SK-N-SH (cell line): ENCODE measurements around the gene ACACA. TPM values are rescaled to one million over a fixed set of nuclear protein-coding genes. Genes with fewer than 3 reads are reported as not detected.

Experiments used
- CTCF ChIA-PET: fragments of 300-600, 350-600 bp; formaldehyde crosslinking; extraction: SDS; loops from one replicate; lab custom pipeline; 2021; lab: Yijun Ruan, JAX
- POLR2A ChIA-PET: fragments of 350-600 bp; sonication (Branson Sonifier 250); formaldehyde crosslinking; extraction: SDS; loops from one replicate; lab custom pipeline; 2020; ENCODE audit warnings: antibody characterized with exemption, inconsistent platforms; lab: Yijun Ruan, JAX
- DNase-seq: peaks from one replicate; pipeline ENCODE4 v3.0.0; 2012
- H2AFZ ChIP-seq: fragments of 200-600 bp; sonication (generic); 2 replicates; pipeline ENCODE4 v1.8.1; 2016; ENCODE audit warnings: antibody characterized with exemption, mild to moderate bottlenecking, low read depth
- H3F3A ChIP-seq: fragments of 200-600 bp; sonication (generic); replicated peaks from 2 replicates; pipeline ENCODE3; 2016; ENCODE audit warnings: antibody characterized with exemption, mild to moderate bottlenecking; ENCODE audit not compliant: insufficient read depth
- H3K27ac ChIP-seq, 2 experiments: fragments of 200-500 bp in 1 of 2; fragments of 200-600 bp in 1 of 2; sonication (Bioruptor generic) in 1 of 2; sonication (generic), shearing (Covaris generic) in 1 of 2; 2 replicates each; pipeline versions ENCODE4 v1.5.1 to v1.6.1; 2014 to 2016; ENCODE audit warnings: low read depth in 2 of 2, inconsistent platforms in 1 of 2, low read length in 1 of 2, mild to moderate bottlenecking in 1 of 2, mixed read lengths in 1 of 2
- H3K27me3 ChIP-seq: fragments of 200-600 bp; sonication (generic), shearing (Covaris generic); 2 replicates; pipeline ENCODE4 v1.6.1; 2016; ENCODE audit warnings: mixed run types; ENCODE audit not compliant: insufficient read depth
- H3K36me3 ChIP-seq, 2 experiments: fragments of 200-500 bp in 1 of 2; fragments of 200-600 bp in 1 of 2; sonication (Bioruptor generic) in 1 of 2; sonication (generic) in 1 of 2; replicated peaks in 1 of 2; 2 replicates each; pipeline versions ENCODE3 to v1.5.1; 2014 to 2016; ENCODE audit warnings: low read length in 1 of 2, mild to moderate bottlenecking in 1 of 2; ENCODE audit not compliant: insufficient read depth in 2 of 2, control insufficient read depth in 1 of 2
- H3K4me1 ChIP-seq, 2 experiments: fragments of 200-500 bp in 1 of 2; fragments of 200-600 bp in 1 of 2; sonication (Bioruptor generic) in 1 of 2; sonication (generic), shearing (Covaris generic) in 1 of 2; 2 replicates each; pipeline versions ENCODE4 v1.5.1 to v1.6.1; 2014 to 2016; ENCODE audit warnings: low read depth in 1 of 2, low read length in 1 of 2, mixed run types in 1 of 2; ENCODE audit not compliant: insufficient read depth in 2 of 2, control insufficient read depth in 1 of 2
- H3K4me2 ChIP-seq: fragments of 200-600 bp; sonication (generic), shearing (Covaris generic); 2 replicates; pipeline ENCODE4 v1.6.1; 2017; ENCODE audit warnings: mixed run types
- H3K4me3 ChIP-seq, 2 experiments: fragments of 200-500 bp in 1 of 2; fragments of 200-600 bp in 1 of 2; sonication (Bioruptor generic) in 1 of 2; sonication (generic), shearing (Covaris generic) in 1 of 2; 2 replicates each; pipeline versions ENCODE4 v1.5.1 to v1.8.1; 2014 to 2016; ENCODE audit warnings: low read depth in 2 of 2, inconsistent platforms in 1 of 2, low read length in 1 of 2, mild to moderate bottlenecking in 1 of 2, mixed read lengths in 1 of 2, moderate library complexity in 1 of 2
- H3K79me2 ChIP-seq: fragments of 200-600 bp; sonication (generic); 2 replicates; pipeline ENCODE4 v1.8.1; 2017; ENCODE audit warnings: mild to moderate bottlenecking; ENCODE audit not compliant: insufficient read depth
- H3K9ac ChIP-seq: fragments of 200-600 bp; sonication (generic); 2 replicates; pipeline ENCODE4 v1.6.1; 2017; ENCODE audit warnings: mixed run types
- H3K9me2 ChIP-seq: fragments of 200-600 bp; sonication (generic); 2 replicates; pipeline ENCODE4 v1.6.1; 2017; ENCODE audit warnings: mixed run types
- H3K9me3 ChIP-seq: fragments of 200-600 bp; sonication (generic); 2 replicates; pipeline ENCODE4 v1.6.1; 2017; ENCODE audit warnings: mixed run types, mild to moderate bottlenecking, moderate library complexity
- H4K20me1 ChIP-seq: fragments of 200-600 bp; sonication (generic); 2 replicates; pipeline ENCODE4 v1.6.1; 2017; ENCODE audit warnings: mild to moderate bottlenecking, mixed run types; ENCODE audit not compliant: insufficient read depth
- EZH2phosphoT487 ChIP-seq: fragments of 200-600 bp; sonication (generic); IDR thresholded peaks from 2 replicates; pipeline ENCODE4 v1.6.1; 2017; ENCODE audit warnings: low read depth, mixed run types, mild to moderate bottlenecking, antibody characterized with exemption, moderate library complexity, borderline replicate concordance
- FOXJ3 ChIP-seq: sonication (generic); formaldehyde crosslinking; IDR thresholded peaks from 2 replicates; pipeline ENCODE4 v1.5.1; 2020; ENCODE audit warnings: mild to moderate bottlenecking, missing genetic modification reagents
- GABPA ChIP-seq: IDR thresholded peaks from 2 replicates; pipeline ENCODE4 v1.4.0; 2012; ENCODE audit warnings: low read depth, mild to moderate bottlenecking
- GATA2 ChIP-seq: sonication (generic); formaldehyde crosslinking; IDR thresholded peaks from 2 replicates; pipeline ENCODE4 v1.5.0; 2020; ENCODE audit warnings: mild to moderate bottlenecking, missing genetic modification reagents
- NFIC ChIP-seq: IDR thresholded peaks from 2 replicates; pipeline ENCODE4 v1.4.0; 2012; ENCODE audit warnings: borderline replicate concordance
- RCOR1 ChIP-seq: fragments of 150-350 bp; IDR thresholded peaks from 2 replicates; pipeline ENCODE4 v1.6.1; 2017; ENCODE audit warnings: antibody characterized with exemption, low read length
- SMC3 ChIP-seq: IDR thresholded peaks from 2 replicates; pipeline ENCODE4 v1.6.1; 2012; ENCODE audit warnings: low read depth, low read length, improper control_type of control experiment
- TAF1 ChIP-seq: IDR thresholded peaks from 2 replicates; pipeline ENCODE4 v1.6.1; 2012; ENCODE audit warnings: low read depth, mild to moderate bottlenecking, low read length, moderate library complexity, borderline replicate concordance
- WGBS: methylation state at CpG from one replicate; pipeline ENCODE4 v1.1.6; 2017; ENCODE audit warnings: low lambda C conversion rate; 5-methylcytosine and 5-hydroxymethylcytosine counted together
- polyA plus RNA-seq, 3 experiments: library from polyadenylated mRNA; depleted of rRNA; stranded (reverse); fragments of >200 nt; gene quantifications; 2 replicates each; pipeline ENCODE4 v1.2.3, GENCODE V29; 2012
- TF ChIP-seq, protein P1 (sequence below): fragments of 150-350 bp; IDR thresholded peaks from 2 replicates; pipeline ENCODE4 v1.6.1; 2017; ENCODE audit warnings: antibody characterized with exemption, low read length, low read depth, borderline replicate concordance
- TF ChIP-seq, protein P2 (sequence below): IDR thresholded peaks from 2 replicates; pipeline ENCODE4 v1.4.0; 2012; ENCODE audit warnings: low read depth
- TF ChIP-seq, protein P3 (sequence below): fragments of 150-350 bp; IDR thresholded peaks from 2 replicates; pipeline ENCODE4 v1.6.1; 2016; ENCODE audit warnings: mild to moderate bottlenecking, low read depth, low read length
- TF ChIP-seq, protein P4 (sequence below): IDR thresholded peaks from 2 replicates; pipeline ENCODE4 v1.6.1; 2012; ENCODE audit warnings: mild to moderate bottlenecking, low read depth, low read length, moderate library complexity

The ACACA gene
- polyA plus RNA-seq, 1 of the 3 experiments (the other 2 are of a cell fraction) = 27.2 TPM

DNA sequence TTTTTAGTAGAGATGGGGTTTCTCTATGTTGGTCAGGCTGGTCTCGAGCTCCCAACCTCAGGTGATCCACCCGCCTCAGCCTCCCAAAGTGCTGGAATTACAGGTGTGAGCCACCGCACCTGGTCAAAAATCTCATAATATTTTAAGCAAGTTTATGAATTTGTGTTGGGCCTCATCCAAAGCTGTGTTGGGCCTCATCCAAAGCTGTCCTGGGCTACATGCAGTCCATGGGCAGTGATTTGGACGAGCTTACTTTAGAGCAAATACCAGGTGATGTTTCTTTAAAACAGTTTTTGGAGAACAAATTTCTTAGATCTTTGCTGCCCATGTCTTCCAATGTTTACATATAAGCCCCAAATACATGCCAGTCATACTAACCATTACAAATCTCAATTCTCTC lies 115.3 kb downstream of the ACACA start:
- H3K4me1 ChIP-seq = no peaks in the 10 kb centered on the region
- no peaks in the 10 kb centered on the region for H4K20me1 ChIP-seq
- no peak overlapping the region for H2AFZ ChIP-seq
- TF ChIP-seq, protein P1, sequence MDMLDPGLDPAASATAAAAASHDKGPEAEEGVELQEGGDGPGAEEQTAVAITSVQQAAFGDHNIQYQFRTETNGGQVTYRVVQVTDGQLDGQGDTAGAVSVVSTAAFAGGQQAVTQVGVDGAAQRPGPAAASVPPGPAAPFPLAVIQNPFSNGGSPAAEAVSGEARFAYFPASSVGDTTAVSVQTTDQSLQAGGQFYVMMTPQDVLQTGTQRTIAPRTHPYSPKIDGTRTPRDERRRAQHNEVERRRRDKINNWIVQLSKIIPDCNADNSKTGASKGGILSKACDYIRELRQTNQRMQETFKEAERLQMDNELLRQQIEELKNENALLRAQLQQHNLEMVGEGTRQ = no peak
- TF ChIP-seq NFIC = no peak
- no peak for TF ChIP-seq GABPA
- TF ChIP-seq, protein P2, sequence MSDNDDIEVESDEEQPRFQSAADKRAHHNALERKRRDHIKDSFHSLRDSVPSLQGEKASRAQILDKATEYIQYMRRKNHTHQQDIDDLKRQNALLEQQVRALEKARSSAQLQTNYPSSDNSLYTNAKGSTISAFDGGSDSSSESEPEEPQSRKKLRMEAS = no peak
- TF ChIP-seq FOXJ3 = no peak
- TF ChIP-seq, protein P3, sequence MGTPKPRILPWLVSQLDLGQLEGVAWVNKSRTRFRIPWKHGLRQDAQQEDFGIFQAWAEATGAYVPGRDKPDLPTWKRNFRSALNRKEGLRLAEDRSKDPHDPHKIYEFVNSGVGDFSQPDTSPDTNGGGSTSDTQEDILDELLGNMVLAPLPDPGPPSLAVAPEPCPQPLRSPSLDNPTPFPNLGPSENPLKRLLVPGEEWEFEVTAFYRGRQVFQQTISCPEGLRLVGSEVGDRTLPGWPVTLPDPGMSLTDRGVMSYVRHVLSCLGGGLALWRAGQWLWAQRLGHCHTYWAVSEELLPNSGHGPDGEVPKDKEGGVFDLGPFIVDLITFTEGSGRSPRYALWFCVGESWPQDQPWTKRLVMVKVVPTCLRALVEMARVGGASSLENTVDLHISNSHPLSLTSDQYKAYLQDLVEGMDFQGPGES = no peak
- TF ChIP-seq, protein P4, sequence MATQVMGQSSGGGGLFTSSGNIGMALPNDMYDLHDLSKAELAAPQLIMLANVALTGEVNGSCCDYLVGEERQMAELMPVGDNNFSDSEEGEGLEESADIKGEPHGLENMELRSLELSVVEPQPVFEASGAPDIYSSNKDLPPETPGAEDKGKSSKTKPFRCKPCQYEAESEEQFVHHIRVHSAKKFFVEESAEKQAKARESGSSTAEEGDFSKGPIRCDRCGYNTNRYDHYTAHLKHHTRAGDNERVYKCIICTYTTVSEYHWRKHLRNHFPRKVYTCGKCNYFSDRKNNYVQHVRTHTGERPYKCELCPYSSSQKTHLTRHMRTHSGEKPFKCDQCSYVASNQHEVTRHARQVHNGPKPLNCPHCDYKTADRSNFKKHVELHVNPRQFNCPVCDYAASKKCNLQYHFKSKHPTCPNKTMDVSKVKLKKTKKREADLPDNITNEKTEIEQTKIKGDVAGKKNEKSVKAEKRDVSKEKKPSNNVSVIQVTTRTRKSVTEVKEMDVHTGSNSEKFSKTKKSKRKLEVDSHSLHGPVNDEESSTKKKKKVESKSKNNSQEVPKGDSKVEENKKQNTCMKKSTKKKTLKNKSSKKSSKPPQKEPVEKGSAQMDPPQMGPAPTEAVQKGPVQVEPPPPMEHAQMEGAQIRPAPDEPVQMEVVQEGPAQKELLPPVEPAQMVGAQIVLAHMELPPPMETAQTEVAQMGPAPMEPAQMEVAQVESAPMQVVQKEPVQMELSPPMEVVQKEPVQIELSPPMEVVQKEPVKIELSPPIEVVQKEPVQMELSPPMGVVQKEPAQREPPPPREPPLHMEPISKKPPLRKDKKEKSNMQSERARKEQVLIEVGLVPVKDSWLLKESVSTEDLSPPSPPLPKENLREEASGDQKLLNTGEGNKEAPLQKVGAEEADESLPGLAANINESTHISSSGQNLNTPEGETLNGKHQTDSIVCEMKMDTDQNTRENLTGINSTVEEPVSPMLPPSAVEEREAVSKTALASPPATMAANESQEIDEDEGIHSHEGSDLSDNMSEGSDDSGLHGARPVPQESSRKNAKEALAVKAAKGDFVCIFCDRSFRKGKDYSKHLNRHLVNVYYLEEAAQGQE = no peak
- no peak for TF ChIP-seq RCOR1
- TF ChIP-seq EZH2phosphoT487 = no peak
- TF ChIP-seq GATA2 (CRISPR knock-in tag) = no peak
- no peak for TF ChIP-seq SMC3
- TF ChIP-seq TAF1 = no peak
- no peak overlapping the region for H3K4me2 ChIP-seq
- no peak for DNase-seq
- no peak overlapping the region for H3K9ac ChIP-seq
- H3F3A ChIP-seq = no peaks in the 10 kb centered on the region
- 94% methylated on average over 4 of the region's 4 CpGs for WGBS
- H3K79me2 ChIP-seq = no peaks in the 10 kb centered on the region; the same call in 1 of the 2 replicates
- H3K9me2 ChIP-seq = no peaks in the 10 kb centered on the region
- ChIA-PET CTCF (interaction anchor here (2.6 kb wide), 1 partner anchor 82 kb away, joined by 9 read pairs; no protein-coding TSS in a partner anchor), POLR2A (no interaction called here)
- no peaks in the 10 kb centered on the region for H3K9me3 ChIP-seq
- no peaks in the 10 kb centered on the region for H3K27me3 ChIP-seq
- no peak overlapping the region for H3K4me3 ChIP-seq
- H3K36me3 ChIP-seq = no peaks in the 10 kb centered on the region
- no peak overlapping the region for H3K27ac ChIP-seq
